Natural killer cell (primary cell): ENCODE results near the gene MTG2. TPM values are rescaled to one million over a fixed set of nuclear protein-coding genes. Genes with fewer than 3 reads are reported as not detected.

Source experiments
- ATAC-seq, 3 donors: fragments of 150-1000 bp in 2 of 3; fragments of 200-7000 bp in 1 of 3; cut with Tn5 transposase; 1 replicate in 1 of 3; 2 replicates in 2 of 3; pipeline ENCODE4 v1.10.0; 2021; ENCODE audit warnings: mild to moderate bottlenecking in 2 of 3, moderate library complexity in 2 of 3
- DNase-seq, 2 donors: peaks; one replicate each; pipeline versions ENCODE4 v3.0.0 to v3.0.0-alpha.2; 2013 to 2021; ENCODE audit warnings: mixed read lengths in 1 of 2
- H3K27ac ChIP-seq: one replicate; pipeline ENCODE4 v1.5.1; 2013; ENCODE audit warnings: mild to moderate bottlenecking, low read length
- H3K27me3 ChIP-seq: one replicate; pipeline ENCODE4 v1.6.1; 2013; ENCODE audit warnings: low read length; ENCODE audit not compliant: control insufficient read depth, insufficient read depth
- H3K36me3 ChIP-seq: one replicate; pipeline ENCODE4 v1.6.1; 2013; ENCODE audit warnings: low read length; ENCODE audit not compliant: control insufficient read depth, insufficient read depth
- H3K4me1 ChIP-seq: one replicate; pipeline ENCODE4 v1.6.1; 2013; ENCODE audit warnings: low read length; ENCODE audit not compliant: control insufficient read depth, insufficient read depth
- H3K4me3 ChIP-seq: one replicate; pipeline ENCODE4 v1.5.1; 2013; ENCODE audit warnings: low read length
- H3K9me3 ChIP-seq: one replicate; pipeline ENCODE4 v1.6.1; 2013; ENCODE audit warnings: low read length; ENCODE audit not compliant: control insufficient read depth, insufficient read depth
- H3K27ac Mint-ChIP-seq, 2 donors: one replicate each; pipeline ENCODE4 v1.8.0; 2022; ENCODE audit warnings: mild to moderate bottlenecking in 2 of 2, mixed read lengths in 2 of 2, moderate library complexity in 1 of 2
- H3K27me3 Mint-ChIP-seq, 2 donors: one replicate each; pipeline ENCODE4 v1.8.0; 2022; ENCODE audit warnings: low read depth in 2 of 2, mixed read lengths in 2 of 2
- H3K36me3 Mint-ChIP-seq: one replicate; pipeline ENCODE4 v1.8.0; 2022; ENCODE audit warnings: mixed read lengths
- H3K4me1 Mint-ChIP-seq, 2 donors: one replicate each; pipeline ENCODE4 v1.8.0; 2022; ENCODE audit warnings: mixed read lengths in 2 of 2
- H3K4me3 Mint-ChIP-seq: one replicate; pipeline ENCODE4 v1.8.0; 2022; ENCODE audit warnings: mild to moderate bottlenecking, moderate library complexity, mixed read lengths
- H3K9me3 Mint-ChIP-seq, 2 donors: one replicate each; pipeline ENCODE4 v1.8.0; 2022; ENCODE audit warnings: mixed read lengths in 2 of 2
- WGBS: methylation state at CpG from one replicate; pipeline ENCODE4 v1.1.7; 2013; ENCODE audit warnings: missing lambda C conversion rate; ENCODE audit not compliant: insufficient coverage; 5-methylcytosine and 5-hydroxymethylcytosine counted together
- intact Hi-C: fragments of 100-400 bp; cut with micrococcal nuclease; formaldehyde crosslinking; loops from one replicate; pipeline ENCODE4 v1.14.2; 2022
- total RNA-seq, 4 donors: library from RNA; stranded (reverse); fragments of 120-200 nt in 1 of 4; gene quantifications; one replicate each; pipeline versions ENCODE4 v1.2.3 to v1.2.4, GENCODE V29; 2013 to 2022
- TF ChIP-seq, protein P1 (sequence below): fragments of 200-600 bp; IDR thresholded peaks from one replicate; pipeline ENCODE4 v1.8.0; 2022; ENCODE audit warnings: antibody characterized with exemption

Gene MTG2
- total RNA-seq, 3 donors from 2014 or later (not counting 1 experiment from before 2014, with no cell fraction given): 16.8 to 25.8 (median 25.3) TPM

DNA sequence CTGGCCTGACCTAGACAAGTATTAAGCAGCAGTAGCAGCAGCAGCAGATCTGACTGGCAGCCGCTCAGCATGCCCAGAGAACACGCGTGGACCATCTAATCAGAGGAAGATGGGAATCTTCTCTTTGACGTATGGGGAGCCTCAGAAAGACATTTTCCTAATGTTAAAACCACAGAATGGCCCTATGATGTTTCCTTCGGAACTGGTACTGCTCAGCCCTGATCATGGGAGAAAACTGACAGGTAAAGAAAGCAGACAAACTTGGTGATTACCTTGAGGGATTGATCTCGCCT, 45.8 kb upstream of the MTG2 start:
- ATAC-seq: no peak
- H3K27ac Mint-ChIP-seq: peak overlapping the region; percentile 51 to 76
- 74% methylated on average over 6 of the region's 6 CpGs for WGBS
- H3K27ac ChIP-seq: no peak overlapping the region
- TF ChIP-seq, protein P1, sequence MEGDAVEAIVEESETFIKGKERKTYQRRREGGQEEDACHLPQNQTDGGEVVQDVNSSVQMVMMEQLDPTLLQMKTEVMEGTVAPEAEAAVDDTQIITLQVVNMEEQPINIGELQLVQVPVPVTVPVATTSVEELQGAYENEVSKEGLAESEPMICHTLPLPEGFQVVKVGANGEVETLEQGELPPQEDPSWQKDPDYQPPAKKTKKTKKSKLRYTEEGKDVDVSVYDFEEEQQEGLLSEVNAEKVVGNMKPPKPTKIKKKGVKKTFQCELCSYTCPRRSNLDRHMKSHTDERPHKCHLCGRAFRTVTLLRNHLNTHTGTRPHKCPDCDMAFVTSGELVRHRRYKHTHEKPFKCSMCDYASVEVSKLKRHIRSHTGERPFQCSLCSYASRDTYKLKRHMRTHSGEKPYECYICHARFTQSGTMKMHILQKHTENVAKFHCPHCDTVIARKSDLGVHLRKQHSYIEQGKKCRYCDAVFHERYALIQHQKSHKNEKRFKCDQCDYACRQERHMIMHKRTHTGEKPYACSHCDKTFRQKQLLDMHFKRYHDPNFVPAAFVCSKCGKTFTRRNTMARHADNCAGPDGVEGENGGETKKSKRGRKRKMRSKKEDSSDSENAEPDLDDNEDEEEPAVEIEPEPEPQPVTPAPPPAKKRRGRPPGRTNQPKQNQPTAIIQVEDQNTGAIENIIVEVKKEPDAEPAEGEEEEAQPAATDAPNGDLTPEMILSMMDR: no peak
- H3K36me3 ChIP-seq: peaks cover 76% of the 10 kb centered on the region
- no peak overlapping the region for H3K4me3 Mint-ChIP-seq
- intact Hi-C loops: loop anchor here (2.0 kb wide), 2 partner anchors 14 to 126 kb away; partner anchors contain the start of gene LSM14B
- no peaks in the 10 kb centered on the region for H3K27me3 Mint-ChIP-seq
- no peaks in the 10 kb centered on the region for H3K9me3 ChIP-seq
- peaks cover 46 to 52% of the 10 kb centered on the region in 2 donors for H3K4me1 Mint-ChIP-seq
- no peak overlapping the region for H3K4me3 ChIP-seq
- H3K9me3 Mint-ChIP-seq: no peaks in the 10 kb centered on the region
- no peaks in the 10 kb centered on the region for H3K27me3 ChIP-seq
- peaks cover 26% of the 10 kb centered on the region for H3K4me1 ChIP-seq
- peaks cover 14% of the 10 kb centered on the region for H3K36me3 Mint-ChIP-seq
- no peak for DNase-seq

DNA sequence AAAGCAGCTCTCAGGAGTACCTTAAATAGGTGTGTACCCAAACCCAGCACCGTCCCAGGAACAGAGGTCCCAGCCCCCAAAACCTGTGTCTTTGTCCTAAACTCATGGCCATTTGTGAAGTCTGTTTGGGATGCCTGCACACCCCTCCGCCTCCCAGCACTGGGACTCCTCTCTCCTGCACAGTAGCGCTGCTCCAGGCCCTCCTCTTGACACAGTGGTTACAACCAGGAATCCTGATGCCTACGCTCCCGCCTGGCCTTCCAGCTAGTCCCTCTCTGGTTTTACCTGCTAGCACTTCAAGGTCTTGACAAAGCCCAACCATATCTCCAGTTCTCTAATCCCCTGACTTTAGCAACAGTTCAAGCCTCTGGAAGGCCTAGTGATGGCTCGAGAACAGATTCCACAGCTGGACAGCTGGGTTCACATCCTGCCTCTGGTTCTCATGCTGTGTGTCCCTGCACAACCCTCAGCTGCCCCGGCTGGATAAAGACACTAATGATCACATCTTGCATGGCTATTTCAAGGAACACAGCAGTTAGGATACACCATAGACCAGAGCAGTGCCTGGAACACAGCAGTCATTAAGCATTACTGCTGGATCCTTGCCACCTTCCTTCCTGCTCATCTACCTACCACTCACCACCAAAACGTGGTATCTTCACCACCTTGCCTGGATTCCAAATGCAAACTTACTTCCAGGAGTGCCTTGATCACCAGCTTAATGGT, 45.2 kb upstream of the MTG2 start:
- H3K9me3 ChIP-seq: no peaks in the 10 kb centered on the region
- peak overlapping the region; percentile 10 for H3K4me3 Mint-ChIP-seq
- no peak for ATAC-seq
- 96% methylated on average over 8 of the region's 8 CpGs for WGBS
- peaks cover 44 to 49% of the 10 kb centered on the region in 2 donors for H3K4me1 Mint-ChIP-seq
- TF ChIP-seq, protein P1: no peak
- no peaks in the 10 kb centered on the region for H3K9me3 Mint-ChIP-seq
- H3K27me3 ChIP-seq: no peaks in the 10 kb centered on the region
- peaks cover 9% of the 10 kb centered on the region for H3K36me3 Mint-ChIP-seq
- no peak overlapping the region for H3K27ac ChIP-seq
- H3K27ac Mint-ChIP-seq: peak overlapping the region; percentile 47 to 76
- no peak overlapping the region for H3K4me3 ChIP-seq
- H3K27me3 Mint-ChIP-seq: no peaks in the 10 kb centered on the region
- peaks cover 30% of the 10 kb centered on the region for H3K4me1 ChIP-seq
- intact Hi-C loops: loop anchor here (2.0 kb wide), 2 partner anchors 15 to 127 kb away; partner anchors contain the start of gene LSM14B
- H3K36me3 ChIP-seq: peaks cover 71% of the 10 kb centered on the region
- DNase-seq: no peak

DNA sequence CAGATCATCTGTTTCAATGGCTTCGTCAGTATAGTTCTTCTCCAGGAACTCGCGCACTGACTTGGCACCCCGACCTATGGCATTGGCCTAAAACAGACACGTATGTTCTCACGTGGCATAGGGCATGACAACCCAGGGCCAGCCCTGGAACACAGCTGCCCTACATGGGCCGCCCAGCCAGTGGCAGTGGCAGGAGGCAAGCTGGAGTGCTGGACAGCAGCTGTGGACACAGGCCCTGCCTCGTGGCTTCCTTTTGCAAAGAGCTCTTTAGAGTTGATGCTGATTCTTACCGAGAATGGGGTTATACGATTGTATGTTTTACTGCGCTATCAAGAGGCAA, 44.7 kb upstream of the MTG2 start:
- H3K36me3 Mint-ChIP-seq: peaks cover 9% of the 10 kb centered on the region
- WGBS: 86% methylated on average over 11 of the region's 11 CpGs
- ATAC-seq (no peak), DNase-seq (no peak)
- Histone ChIP-seq H3K9me3 (no peaks in the 10 kb centered on the region), H3K4me3 (no peak overlapping the region), H3K4me1 (peaks cover 25% of the 10 kb centered on the region), H3K36me3 (peaks cover 66% of the 10 kb centered on the region), H3K27me3 (no peaks in the 10 kb centered on the region), H3K27ac (no peak overlapping the region)
- H3K4me1 Mint-ChIP-seq: peaks cover 44 to 49% of the 10 kb centered on the region in 2 donors
- intact Hi-C loops: no loop called here
- TF ChIP-seq, protein P1: no peak
- H3K27ac Mint-ChIP-seq: peak overlapping the region; percentile 47 to 76
- peak overlapping the region; percentile 10 for H3K4me3 Mint-ChIP-seq
- no peaks in the 10 kb centered on the region for H3K9me3 Mint-ChIP-seq
- no peaks in the 10 kb centered on the region for H3K27me3 Mint-ChIP-seq

DNA sequence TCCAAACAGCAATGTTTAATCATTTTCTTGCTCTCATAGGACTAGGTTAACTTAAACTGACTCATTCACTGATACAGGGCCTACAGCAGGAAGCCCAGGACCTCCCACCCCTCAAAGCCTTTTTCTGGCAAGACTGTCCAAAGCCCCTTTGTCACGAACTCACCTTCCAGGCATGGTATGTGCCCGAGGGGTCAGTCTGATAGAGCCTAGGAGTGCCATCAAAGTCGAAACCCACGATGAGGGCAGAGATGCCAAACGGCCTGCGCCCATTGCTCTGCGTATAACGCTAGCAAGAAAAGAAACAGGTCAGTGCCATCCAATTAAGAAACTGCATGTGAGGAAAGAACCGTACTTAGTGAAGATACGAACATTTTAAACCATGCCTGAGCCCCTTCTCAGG, 43.9 kb upstream of the MTG2 start:
- 97% methylated on average over 10 of the region's 10 CpGs for WGBS
- peaks cover 19% of the 10 kb centered on the region for H3K4me1 ChIP-seq
- no peak overlapping the region for H3K4me3 ChIP-seq
- H3K9me3 ChIP-seq: no peaks in the 10 kb centered on the region
- H3K27me3 ChIP-seq: no peaks in the 10 kb centered on the region
- DNase-seq (no peak), ATAC-seq (no peak)
- Mint-ChIP-seq H3K9me3 (no peaks in the 10 kb centered on the region), H3K36me3 (peaks cover 9% of the 10 kb centered on the region), H3K27me3 (no peaks in the 10 kb centered on the region), H3K4me3 (no peak overlapping the region), H3K27ac (peak overlapping the region in 1 of 2 donors; percentile 76), H3K4me1 (peaks cover 44 to 49% of the 10 kb centered on the region in 2 donors)
- intact Hi-C loops: no loop called here
- peaks cover 61% of the 10 kb centered on the region for H3K36me3 ChIP-seq
- no peak overlapping the region for H3K27ac ChIP-seq
- TF ChIP-seq, protein P1: no peak
